DMS79 (cell line): ENCODE data around the gene DDB1.

Source experiments
- DNase-seq: peaks from one replicate; lab custom pipeline; 2025; lab: John Stamatoyannopoulos, UW

The DDB1 gene

DNA sequence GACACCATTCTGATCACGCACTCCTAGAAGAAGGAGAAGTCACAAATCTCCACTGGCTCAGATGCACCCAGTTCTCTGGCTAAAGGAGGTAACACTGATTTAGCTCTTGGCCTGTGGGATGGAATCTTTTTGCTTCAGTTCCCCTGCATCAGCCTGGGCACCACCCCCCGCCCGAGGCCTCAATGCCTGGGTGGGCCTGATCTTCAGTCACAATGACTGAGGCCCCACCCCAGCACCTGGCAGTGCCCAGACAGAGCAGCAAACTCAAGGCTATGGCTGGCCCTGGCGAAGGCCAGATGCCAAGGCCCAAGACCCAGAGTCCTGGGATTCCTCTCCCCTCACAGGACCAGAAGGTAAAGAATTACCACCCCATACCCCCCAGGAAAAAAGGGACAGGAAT is 23.8 kb upstream of the DDB1 start:
- DNase-seq = no peak

DNA sequence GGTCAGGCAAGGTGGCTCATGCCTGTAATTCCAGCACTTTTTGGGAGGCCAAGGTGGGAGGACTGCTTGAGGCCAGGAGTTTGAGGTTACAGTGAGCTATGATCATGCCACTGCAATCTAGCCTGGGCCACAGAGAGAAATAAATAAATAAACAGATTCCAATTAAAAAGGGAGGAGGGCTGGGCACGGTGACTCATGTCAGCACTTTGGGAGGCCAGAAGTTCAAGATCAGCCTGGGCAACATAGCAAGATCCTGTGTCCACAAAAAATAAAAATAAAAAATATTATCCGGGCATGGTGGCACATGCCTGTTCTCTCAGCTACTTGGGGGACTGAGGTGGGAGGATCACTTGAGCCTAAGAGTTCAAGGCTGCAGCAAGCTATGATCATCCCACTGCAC is 21.3 kb upstream of the DDB1 start:
- no peak for DNase-seq

DNA sequence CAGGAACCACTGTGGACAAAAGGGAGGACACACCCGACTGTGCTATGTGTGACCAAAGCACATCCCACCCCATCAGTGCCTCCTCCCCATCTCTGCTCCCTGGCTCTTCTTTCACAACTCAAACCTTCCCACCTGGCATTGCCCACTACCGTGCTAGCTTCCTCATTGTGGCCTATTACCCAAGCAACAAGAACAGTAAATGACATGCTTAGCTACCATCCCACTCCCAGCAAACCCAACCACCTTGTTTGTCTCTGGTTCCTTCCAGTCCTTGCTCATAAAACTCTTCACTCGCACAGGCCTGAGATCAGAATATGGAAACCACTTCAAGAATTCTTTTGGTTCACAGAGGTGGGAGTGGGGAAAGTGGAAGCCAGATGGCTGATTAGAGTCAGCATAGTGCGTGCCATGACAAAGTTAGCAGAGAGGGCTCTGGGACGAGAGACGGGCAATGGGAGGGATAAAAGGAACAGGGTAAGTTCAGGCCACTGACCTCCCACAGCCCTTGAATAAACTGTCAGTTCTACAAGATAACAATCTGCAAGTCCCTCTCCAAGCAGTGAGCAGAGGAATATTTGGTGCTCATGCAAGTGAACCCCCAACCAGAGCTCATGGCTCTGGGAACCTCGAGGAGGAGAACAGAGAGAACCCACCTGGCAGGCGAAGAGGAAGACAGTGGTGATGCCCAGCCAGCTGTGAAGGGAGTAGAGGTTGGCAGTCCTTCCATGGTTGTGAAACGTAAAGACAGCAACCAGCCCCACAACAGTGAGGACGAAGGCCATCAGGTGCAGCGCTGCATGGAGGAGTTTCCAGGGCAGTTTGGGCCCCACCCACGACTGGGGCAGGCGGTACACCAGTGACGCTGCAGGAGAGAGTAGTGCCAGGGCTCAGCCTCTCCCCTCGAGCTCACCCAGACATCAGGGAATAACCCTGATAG is 20.5 kb upstream of the DDB1 start:
- DNase-seq = no peak

DNA sequence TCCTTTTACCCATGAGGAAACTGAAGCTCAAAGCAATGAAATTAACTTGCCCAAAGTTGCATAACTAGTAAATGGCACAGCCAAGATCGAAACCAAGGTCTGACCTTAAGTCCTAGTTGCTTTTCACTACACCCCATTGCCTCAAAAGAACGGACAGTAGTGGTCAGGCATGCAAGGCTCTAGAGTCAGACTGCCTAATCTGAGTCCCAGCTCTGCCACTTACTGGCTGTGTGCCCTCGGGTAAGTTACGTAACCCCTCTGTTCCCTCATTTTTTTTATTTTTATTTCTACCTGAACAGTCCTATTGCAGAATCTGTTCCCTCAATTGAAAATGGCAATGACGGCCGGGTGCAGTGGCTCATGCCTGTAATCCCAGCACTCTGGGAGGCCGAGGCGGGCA is 19.1 kb upstream of the DDB1 start:
- no peak for DNase-seq

DNA sequence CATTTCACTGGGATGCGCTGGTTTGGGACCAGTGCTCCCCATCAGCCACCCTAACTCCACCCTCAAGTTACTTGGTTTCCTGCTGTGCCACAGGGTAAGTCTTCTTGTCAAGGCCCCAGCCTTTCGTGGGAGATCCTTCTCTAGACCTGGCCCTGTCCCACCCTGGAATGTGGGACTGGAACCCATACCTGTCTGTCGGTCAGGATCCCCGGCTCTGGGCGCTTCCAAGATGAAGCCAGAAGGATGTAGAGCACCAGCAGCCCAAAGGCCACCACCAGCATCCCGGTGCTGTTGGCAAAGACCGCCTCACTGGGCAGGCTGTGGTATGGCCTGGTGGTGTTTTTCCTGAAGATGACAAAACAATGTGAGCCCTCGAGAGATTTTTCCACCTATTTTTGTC is 17.9 kb upstream of the DDB1 start:
- DNase-seq = no peak

DNA sequence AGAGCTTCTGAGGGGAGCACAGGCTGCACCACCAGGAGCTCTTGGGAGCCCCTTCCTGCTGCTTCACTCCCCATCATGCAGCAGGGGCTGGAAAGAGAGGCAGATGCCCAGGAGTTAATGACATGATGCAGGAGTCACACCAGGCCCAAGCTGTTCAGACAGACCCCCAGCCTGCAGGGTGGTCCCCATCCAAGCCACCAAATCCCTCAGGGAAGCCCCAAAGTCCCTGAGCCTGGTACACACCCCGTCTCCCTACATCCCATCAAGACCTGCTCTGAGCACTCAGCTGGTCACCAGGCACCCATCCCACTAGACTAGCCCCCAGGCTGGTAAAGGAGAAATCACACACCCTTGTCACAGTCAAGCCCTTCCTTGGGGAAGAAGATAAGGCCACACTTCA is 17.4 kb upstream of the DDB1 start:
- DNase-seq = no peak

DNA sequence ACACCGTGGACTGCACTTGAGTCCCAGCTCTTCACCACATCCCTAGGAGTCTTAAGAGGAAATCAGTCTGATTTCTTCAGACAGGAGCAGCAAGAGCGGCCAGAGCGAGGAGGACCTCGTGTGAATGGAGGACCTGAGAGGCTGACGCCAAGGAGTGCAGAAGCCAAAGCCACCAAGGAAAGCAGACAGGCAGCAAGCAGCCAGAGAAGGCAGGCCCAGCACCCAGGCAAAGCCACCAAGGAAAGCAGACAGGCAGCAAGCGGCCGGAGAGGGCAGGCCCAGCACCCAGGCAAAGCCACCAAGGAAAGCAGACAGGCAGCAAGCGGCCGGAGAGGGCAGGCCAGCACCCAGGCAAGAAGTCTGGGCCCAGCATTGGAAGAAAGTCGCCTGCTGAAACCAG is 17.0 kb upstream of the DDB1 start:
- DNase-seq = no peak

DNA sequence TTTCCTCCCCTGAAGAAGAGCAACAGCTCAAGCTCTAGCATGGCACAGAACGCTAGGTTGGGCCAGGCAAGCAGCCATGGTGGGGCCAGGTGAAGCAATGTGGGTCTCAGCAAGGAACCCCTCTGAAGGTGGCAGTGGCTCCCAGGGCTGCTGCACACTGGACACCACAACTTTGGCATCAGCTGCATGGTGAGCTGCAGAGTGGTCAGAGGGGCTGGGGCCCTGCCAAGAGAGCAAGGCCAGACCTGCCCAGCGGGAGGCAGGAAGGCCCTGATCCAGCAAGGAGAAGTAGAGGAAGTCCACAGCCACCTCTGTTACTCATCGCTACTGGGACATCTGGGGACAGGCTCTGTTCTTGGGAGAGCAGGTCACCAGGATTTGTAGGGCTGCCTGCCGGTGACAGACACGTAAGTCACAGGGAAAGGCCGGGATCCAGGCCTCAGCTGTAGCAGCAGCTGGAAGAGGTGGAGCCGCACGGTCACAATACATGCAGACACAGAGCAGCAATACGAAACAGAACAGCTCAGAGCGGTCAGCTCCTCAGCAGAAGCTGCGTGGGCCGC is 16.4 kb upstream of the DDB1 start:
- DNase-seq = no peak

DNA sequence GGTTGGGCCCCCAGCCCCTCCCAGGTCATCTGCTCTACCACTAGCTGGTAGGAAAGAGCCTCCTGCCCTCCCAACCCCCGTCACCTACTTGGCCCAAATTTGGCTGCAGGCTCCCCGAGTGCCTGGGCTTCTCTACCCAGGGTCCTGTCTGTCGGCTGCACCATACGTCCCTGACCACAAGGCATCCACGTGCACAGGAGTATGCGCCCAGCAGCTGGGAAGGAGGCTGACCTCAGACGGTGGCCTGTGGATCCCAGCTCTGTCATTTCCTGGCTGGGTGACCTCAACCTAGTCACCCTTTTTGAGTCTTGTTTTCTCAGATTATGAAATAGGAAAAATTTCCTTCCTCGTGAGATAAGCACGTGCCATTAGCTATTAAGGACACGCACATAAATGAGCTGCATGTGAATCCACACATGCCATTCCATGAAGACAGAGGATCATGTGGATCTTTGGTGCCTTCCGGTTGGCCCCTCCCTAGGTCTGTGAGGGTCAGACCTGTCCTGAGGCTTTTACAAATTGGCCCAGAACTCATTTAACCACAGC is 15.1 kb upstream of the DDB1 start:
- no peak for DNase-seq

DNA sequence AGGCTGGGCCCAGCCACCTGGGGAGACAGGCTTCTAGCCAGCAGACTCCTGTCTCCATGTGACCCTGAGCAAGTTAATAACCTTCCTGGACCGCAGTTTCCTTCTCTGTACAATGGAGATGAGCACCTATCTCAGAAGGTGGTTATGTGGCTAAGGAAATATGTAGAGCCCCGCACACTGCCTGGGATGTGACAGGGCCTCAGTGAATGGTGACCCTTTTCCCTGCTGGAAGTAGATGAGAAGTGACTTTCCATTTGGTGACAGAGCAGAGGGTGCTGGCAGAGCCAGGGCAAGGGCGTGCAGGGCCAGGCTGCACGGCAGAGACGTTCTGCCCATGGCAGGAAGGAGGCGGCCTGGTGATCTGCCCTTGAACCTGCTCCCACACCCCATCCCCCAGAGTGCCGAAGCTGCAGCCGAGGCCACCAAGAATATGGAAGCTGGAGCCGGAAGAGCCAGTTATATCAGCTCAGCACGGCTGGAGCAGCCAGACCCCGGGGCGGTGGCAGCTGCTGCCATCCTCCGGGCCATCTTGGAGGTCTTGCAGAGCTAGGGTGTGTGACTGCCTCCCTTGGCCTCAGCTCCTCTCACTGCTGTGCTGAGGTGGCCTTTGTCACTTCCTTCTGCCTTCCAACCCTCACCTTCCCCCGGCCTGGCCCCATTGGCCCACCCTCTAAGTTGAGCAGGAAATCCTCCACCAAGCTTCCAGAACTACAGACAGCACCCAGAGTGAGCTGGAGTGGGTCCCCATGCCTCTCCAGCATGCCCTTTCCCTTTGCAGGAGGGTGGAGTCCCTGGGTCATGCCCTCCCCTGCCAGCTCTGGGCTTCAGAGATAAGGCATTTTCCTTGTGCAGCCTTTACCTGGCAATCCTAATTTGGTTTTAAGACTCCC is 13.3 kb upstream of the DDB1 start:
- DNase-seq = no peak

DNA sequence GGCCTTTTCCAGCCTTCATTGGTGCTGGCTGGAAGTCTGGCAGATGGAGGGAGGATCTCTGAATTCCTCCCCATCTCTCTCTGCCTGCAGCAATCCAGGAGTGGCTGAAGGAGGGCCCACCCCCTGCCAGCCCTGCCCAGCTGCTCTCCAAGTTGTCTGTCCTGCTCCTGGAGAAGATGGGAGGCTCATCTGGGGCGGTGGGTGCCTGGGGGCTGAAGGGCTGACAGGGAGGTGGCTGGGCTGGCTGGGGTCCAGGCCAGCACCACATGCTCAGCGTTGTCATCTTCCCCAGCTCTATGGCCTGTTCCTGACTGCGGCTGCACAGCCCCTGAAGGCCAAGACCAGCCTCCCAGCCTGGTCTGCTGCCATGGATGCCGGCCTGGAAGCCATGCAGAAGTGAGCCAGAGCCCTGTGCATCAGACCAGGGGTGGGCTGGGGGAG is 12.3 kb upstream of the DDB1 start:
- DNase-seq = no peak

DNA sequence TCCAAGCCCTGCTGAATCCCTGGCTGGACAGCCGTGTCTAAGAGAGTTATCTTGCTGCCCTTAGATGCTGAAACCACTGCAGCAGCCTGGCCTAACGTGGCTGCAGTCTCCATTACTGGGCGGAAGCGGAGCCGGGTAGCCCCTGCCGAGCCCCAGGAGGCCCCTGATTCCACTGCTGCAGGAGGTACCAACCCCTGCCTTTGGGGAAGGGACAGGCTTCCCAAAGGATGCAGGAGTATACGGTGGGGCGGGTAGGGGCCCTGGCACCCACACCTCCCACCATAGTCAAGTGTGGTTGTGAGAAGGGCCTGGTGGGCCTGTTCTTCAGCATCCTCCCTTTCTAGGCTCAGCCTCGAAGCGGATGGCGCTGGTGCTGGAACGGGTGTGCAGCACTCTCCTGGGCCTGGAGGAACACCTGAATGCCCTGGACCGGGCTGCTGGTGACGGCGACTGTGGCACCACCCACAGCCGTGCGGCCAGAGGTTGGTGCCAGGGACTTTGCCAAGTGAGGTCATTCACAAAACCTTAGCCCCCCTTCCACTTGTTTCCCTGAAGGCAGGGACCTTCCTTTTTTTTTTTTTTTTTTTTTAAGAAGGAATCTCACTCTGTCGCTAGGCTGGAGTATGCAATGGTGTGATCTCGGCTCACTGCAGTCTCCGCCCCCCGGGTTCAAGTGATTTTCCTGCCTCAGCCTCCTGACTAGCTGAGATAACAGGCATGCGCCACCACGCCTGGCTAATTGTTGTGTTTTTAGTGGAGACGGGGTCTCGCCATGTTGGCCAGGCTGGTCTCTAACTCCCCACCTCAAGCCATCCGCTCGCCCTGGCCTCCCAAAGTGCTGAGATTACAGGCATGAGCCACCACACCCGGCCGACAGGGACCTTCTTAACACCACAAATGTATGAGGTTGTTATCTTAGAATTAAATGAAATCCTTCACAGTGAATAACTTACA is 11.2 kb upstream of the DDB1 start:
- DNase-seq = no peak

DNA sequence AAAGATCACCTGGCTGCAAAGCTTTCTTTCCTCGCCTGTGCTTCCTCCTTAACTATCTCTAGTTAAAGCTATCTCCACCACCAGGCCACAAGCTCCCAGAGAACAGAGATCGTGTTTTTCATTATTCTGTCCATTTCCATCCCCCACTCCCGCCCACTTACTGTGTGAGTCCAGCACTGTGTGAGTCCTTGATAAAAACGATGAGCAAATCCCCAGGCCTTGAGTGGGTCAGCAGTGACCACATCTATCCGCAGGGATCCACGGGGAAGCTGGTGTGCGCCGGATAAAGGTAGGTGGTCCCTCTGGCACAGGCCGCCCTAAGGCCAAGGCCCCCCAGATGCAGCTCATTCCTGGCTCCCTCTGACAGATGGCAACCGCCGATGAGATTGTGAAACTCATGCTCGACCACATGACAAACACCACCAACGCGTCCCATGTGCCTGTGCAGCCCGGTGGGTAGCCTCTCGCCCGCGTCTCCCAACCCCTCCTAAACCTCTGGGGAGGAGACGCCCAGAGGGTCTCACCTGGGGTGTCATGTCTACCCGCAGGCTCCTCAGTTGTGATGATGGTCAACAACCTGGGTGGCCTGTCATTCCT is 9.4 kb upstream of the DDB1 start:
- DNase-seq = no peak

DNA sequence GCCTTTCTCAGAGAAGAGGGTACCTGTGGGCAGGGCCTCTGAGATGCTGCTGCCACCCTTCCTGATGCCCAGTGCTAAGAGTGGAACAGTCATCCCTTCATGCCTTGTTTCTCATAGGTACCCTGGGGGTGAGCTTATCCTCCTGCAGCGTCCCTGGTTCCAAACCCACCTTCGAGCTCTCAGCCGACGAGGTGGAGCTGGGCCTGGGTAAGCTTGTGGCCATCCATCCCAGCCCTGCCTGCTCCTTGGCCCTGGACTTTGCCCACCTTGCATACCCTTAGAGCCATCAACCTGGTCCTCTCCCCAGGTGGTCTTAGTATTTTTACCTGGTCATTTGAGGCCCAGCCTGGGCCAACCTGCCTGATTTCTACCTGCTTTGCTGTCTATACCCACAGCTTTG is 8.8 kb upstream of the DDB1 start:
- no peak for DNase-seq

DNA sequence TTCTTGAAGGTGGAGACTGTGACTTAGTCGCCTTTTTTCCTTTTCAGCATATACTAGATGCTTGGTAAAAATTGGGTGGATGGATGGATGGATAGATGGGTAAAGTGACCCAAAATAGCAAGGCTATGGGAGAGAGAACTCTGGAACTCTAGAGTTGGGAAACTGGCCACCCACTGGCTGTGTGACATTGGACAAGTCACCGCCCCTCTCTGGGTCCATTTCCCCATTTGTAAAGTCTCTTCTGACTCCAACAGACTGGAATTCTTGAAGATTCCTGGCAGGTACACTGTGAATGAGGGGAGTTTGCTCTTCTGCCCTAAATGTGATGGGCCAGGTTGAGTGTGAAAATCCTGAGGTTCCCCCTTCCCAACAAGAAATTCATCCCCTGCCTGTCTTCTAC is 8.1 kb upstream of the DDB1 start:
- DNase-seq = no peak

DNA sequence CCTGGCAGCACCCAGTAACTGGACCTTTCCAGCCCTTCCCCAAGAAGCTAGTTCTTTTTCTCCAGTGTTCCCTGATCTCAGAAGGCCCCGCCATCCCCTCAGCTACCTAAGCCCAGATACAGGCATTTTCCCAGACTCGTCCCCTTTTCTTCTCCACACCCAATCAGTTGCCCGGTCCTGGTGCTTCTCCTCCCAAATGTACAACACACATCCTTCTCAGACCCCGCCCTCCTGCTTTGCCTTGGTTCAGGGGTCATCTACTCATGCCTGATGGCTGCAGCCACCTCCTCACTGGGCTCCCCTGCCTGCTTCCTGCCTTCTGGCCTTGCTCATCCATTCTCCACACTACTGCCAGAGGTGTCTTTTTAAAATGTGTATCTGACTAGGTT is 6.6 kb upstream of the DDB1 start:
- DNase-seq = no peak

DNA sequence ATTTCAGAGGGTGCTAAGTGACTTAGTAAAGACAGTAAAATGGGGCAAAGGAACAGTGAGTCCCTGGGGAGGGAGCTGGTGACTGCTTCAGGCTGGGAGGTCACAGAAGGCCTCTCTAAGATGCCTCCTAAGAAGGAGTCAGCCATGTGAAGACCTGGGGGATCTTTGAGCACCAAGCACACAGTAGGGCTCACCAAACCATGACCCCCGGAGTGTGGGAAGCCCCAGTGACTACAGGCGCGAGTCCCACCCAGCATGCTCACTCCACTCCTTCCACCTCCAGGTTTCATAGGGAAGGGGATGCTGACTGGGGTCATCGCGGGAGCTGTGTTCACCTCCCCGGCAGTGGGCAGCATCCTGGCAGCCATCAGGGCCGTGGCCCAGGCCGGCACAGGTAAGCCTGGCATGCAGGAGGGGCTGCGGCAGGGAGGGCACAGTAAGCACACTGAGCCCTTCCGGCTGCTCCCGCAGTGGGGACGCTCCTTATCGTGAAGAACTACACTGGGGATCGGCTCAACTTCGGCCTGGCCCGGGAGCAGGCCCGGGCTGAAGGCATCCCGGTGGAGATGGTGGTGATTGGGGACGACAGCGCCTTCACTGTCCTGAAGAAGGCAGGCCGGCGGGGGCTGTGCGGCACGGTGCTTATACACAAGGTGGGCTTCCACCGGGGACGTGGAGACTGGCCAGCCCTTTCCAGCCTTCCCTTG is 6.0 kb upstream of the DDB1 start:
- no peak for DNase-seq

DNA sequence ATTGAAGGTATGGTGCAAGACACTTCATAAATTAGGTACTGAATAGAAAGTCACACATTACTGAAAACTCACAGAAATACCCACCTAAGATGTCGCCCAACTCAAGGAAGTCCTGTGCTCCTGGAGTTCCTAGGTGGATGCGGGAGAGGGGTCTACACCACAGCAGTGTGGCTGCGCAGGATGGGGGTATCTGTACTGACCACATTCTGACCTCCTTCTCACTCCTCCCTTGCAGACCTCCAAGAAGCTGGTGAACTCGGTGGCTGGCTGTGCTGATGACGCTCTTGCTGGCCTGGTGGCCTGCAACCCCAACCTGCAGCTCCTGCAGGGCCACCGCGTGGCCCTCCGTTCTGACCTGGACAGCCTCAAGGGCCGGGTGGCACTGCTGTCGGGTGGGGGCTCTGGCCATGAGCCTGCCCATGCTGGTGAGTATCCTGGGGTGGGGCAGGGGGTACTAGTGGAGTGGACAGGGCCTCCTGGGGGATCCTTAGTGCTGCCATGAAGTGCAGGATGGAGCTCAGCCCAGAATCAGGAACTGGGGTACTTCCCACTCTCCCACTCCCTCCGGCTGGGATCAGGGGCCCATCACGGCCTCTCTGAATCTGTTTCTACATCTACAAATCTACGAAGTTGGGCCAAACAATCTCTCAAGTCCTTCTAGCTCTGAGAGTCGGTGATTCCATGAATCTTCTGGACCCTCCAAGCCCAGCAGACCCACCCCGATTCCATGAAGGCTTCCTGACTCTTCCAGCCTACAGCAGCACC is 5.0 kb upstream of the DDB1 start:
- DNase-seq = no peak

DNA sequence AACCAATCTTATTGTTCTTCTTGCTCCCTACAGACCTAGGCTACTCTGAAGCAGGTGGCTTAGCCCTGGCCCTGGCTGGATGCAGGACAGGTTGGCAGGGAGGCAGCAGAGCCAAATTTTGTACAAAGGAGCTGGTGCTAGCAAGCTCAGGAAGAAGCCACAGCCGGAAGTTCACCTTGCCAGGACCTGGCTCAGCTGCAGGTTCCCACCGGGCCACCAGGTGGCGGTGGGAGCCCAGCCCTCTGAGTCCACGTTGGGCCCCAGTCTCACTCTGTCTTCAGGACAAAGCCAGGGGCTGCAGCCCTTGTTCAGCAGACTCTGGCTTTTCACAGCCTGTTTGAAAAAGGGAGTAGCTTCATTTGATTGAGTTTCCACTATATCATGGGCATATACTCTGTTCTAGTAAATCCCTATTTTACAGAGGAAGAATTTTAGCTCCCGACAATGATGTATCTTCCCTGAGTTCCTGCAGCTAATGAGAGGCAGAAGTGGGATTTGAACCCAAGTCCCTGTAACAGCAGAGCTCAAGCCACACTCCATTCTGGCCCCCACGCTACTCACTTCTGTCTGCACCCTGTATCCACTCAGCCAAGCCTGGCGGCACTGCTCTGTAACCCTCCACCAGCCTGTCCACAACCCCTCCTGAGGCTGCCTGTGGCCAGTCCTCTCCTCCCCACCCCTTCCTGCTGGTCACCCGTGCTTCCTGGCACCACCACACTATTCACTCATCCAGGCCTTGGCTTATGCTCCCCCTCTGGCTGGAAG is 3.4 kb upstream of the DDB1 start:
- DNase-seq = peak; percentile 70
